Ovary (tissue), 3 donors: ENCODE data around the gene JARID2.

Source experiments
- CTCF ChIP-seq, 3 donors: fragments of 450-650 bp in 2 of 3; fragments of 200-600 bp in 1 of 3; IDR thresholded peaks; one replicate each; pipeline versions ENCODE4 v1.5.1 to v1.8.0; 2016 to 2022; ENCODE audit warnings: antibody characterized with exemption in 3 of 3, mild to moderate bottlenecking in 1 of 3
- EP300 ChIP-seq: sonication (generic); formaldehyde crosslinking; IDR thresholded peaks from one replicate; pipeline ENCODE4 v1.6.1; 2017; ENCODE audit warnings: antibody characterized with exemption
- POLR2A ChIP-seq: fragments of 450-650 bp; IDR thresholded peaks from one replicate; pipeline ENCODE4 v1.6.1; 2017; ENCODE audit warnings: antibody characterized with exemption, mild to moderate bottlenecking, moderate library complexity
- donor health status: DM: no; HTN: no; CAD: no.

DNA sequence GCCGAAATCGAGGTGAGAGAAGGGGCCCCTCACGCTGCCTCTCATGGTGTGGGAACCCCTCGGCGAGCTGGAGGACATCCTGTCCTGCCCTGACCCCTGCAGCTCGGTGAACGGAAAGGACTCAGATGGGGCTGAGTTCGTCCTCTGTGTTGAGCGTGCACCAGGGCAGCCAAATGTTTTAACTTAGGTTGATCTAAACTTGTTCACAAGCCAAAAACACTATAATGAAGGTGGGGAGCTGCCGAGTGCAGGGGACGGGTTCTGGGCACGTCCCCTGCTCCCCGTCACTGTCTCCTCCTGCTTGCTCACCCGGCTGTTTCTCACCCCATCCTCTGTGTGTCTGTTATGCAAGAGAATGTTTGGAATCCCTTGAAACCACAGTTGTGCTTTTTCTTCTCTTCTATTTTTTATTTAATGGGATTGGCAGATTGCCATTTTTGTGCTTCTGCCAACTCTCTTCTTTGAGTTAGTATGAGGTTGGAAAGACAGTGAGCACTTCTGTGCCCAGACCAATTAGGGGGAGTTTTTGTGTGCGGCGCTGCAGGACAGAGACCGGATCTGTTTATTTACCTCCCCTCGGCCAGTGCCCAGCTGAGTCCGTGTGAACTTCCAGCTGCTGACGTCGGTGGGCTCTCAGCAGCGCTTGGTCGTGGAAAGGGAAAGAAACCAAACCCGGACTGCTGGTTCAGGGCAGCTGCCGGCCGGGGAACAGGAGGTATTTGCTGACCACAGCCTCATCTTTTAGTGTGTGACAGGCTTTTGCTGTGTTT, 258.9 kb downstream of the JARID2 start:
- TF ChIP-seq EP300 (no peak), POLR2A (no peak), CTCF (IDR thresholded peaks at IDR 0.05) (no peak)
